Measurements from ENCODE around the gene ETNK2. TPM values are rescaled to one million over a fixed set of nuclear protein-coding genes. Genes with fewer than 3 reads are reported as not detected.
A peak's percentile ranks its signal among the peaks of the same experiment; 100 is the strongest.

Gene ETNK2
- total and polyA plus RNA-seq, 2 experiments from 2014 or later, result 7.6 to 26.2 TPM

- Mint-ChIP-seq H3K4me1 (peaks cover 93% of the 10 kb centered on the region), H3K27me3 (ENCODE audit: insufficient read depth, low read depth, poor library complexity) (peaks cover 22% of the 10 kb centered on the region), H3K4me3 (no peak overlapping the region), H3K36me3 (ENCODE audit: low read depth) (peaks cover 6% of the 10 kb centered on the region), H3K27ac (peak overlapping the region; percentile 99; the same call in 1 of the 2 replicates), H3K9me3 (peaks cover 3% of the 10 kb centered on the region; the same call in 2 of the 3 replicates)
- Histone ChIP-seq H3F3A (replicated peaks; ENCODE audit: low read depth) (peaks cover 15% of the 10 kb centered on the region; the same call in 1 of the 2 replicates), H3K4me1 (ENCODE audit: insufficient read depth) (peaks cover 96% of the 10 kb centered on the region), H2AFZ (no peak overlapping the region), H3K4me3 (no peak overlapping the region), H3K79me2 (replicated peaks; ENCODE audit: insufficient read depth) (peaks cover 99% of the 10 kb centered on the region), H3K27ac (ENCODE audit: low read depth) (peak overlapping the region; percentile 98), H3K36me3 (ENCODE audit: insufficient read depth) (no peaks in the 10 kb centered on the region), H3K27me3 (ENCODE audit: insufficient read depth) (no peaks in the 10 kb centered on the region), H3K9me2 (ENCODE audit: insufficient read depth) (no peaks in the 10 kb centered on the region), H3K4me2 (no peak overlapping the region), H4K20me1 (replicated peaks; ENCODE audit: insufficient read depth) (peaks cover 49% of the 10 kb centered on the region)
- DNase-seq (ENCODE audit: low spot score), result no peak
- TF ChIP-seq STAT1 (IDR thresholded peaks at IDR 0.05; ENCODE audit: unreplicated experiment) (no peak), REST (IDR thresholded peaks at IDR 0.05; ENCODE audit: unreplicated experiment) (no peak), CREB1 (CRISPR knock-in tag; IDR thresholded peaks at IDR 0.05; ENCODE audit: low read depth) (no peak), ZNF114 (CRISPR knock-in tag; IDR thresholded peaks at IDR 0.05) (no peak), EZH2 (IDR thresholded peaks at IDR 0.05; ENCODE audit: low read depth, unreplicated experiment) (no peak), JUNB (IDR thresholded peaks at IDR 0.05; ENCODE audit: unreplicated experiment) (no peak), NANOG (IDR thresholded peaks at IDR 0.05; ENCODE audit: borderline replicate concordance) (no peak), ZNF462 (CRISPR knock-in tag; IDR thresholded peaks at IDR 0.05) (no peak), EZH2phosphoT487 (IDR thresholded peaks at IDR 0.05; ENCODE audit: unreplicated experiment) (no peak), ETS1 (IDR thresholded peaks at IDR 0.05) (no peak)
- ATAC-seq, result no peak
Observed at GRCh38 chr1:204085876-204086275, 66.0 kb downstream of the ETNK2 start.
